Measurements from ENCODE around the gene STAC2. TPM values are rescaled to one million over a fixed set of nuclear protein-coding genes. Genes with fewer than 3 reads are reported as not detected.
A peak's percentile ranks its signal among the peaks of the same experiment; 100 is the strongest.

Gene STAC2
- total RNA-seq, 1 donor from 2014 or later = 0.62 TPM

GRCh38 chr17:39227364-39227919, 1.7 kb upstream of the STAC2 start:
- DNase-seq (ENCODE audit: extremely low spot score, unreplicated experiment) = no peak
- Mint-ChIP-seq H3K9me3 (ENCODE audit: unreplicated experiment) (no peaks in the 10 kb centered on the region), H3K4me1 (ENCODE audit: unreplicated experiment) (peaks cover 42% of the 10 kb centered on the region), H3K27me3 (ENCODE audit: unreplicated experiment) (peaks cover 18% of the 10 kb centered on the region), H3K4me3 (ENCODE audit: unreplicated experiment) (no peak overlapping the region), H3K36me3 (ENCODE audit: unreplicated experiment) (no peaks in the 10 kb centered on the region), H3K27ac (ENCODE audit: unreplicated experiment) (no peak overlapping the region)
- no peak for TF ChIP-seq CTCF (IDR thresholded peaks at IDR 0.05)

- Mint-ChIP-seq H3K36me3 (ENCODE audit: unreplicated experiment) (no peaks in the 10 kb centered on the region), H3K27me3 (ENCODE audit: unreplicated experiment) (peaks cover 10% of the 10 kb centered on the region), H3K27ac (ENCODE audit: unreplicated experiment) (no peak overlapping the region), H3K9me3 (ENCODE audit: unreplicated experiment) (no peaks in the 10 kb centered on the region), H3K4me1 (ENCODE audit: unreplicated experiment) (peaks cover 29% of the 10 kb centered on the region), H3K4me3 (ENCODE audit: unreplicated experiment) (peak overlapping the region; percentile 76)
- DNase-seq (ENCODE audit: extremely low spot score, unreplicated experiment) = no peak
- no peak for TF ChIP-seq CTCF (IDR thresholded peaks at IDR 0.05)
Measured at GRCh38 chr17:39225959-39226683, 376 bp upstream of the STAC2 start.

- no peak for TF ChIP-seq CTCF (IDR thresholded peaks at IDR 0.05)
- Mint-ChIP-seq H3K9me3 (ENCODE audit: unreplicated experiment) (no peaks in the 10 kb centered on the region), H3K36me3 (ENCODE audit: unreplicated experiment) (no peaks in the 10 kb centered on the region), H3K27me3 (ENCODE audit: unreplicated experiment) (peaks cover 10% of the 10 kb centered on the region), H3K4me3 (ENCODE audit: unreplicated experiment) (peak overlapping the region; percentile 65), H3K27ac (ENCODE audit: unreplicated experiment) (no peak overlapping the region), H3K4me1 (ENCODE audit: unreplicated experiment) (peaks cover 28% of the 10 kb centered on the region)
- DNase-seq (ENCODE audit: extremely low spot score, unreplicated experiment) = no peak
Measured at GRCh38 chr17:39224778-39225307, 902 bp downstream of the STAC2 start.

- no peak for TF ChIP-seq CTCF (IDR thresholded peaks at IDR 0.05)
- Mint-ChIP-seq H3K4me3 (ENCODE audit: unreplicated experiment) (peak overlapping the region; percentile 18), H3K36me3 (ENCODE audit: unreplicated experiment) (no peaks in the 10 kb centered on the region), H3K27me3 (ENCODE audit: unreplicated experiment) (peaks cover 13% of the 10 kb centered on the region), H3K27ac (ENCODE audit: unreplicated experiment) (no peak overlapping the region), H3K9me3 (ENCODE audit: unreplicated experiment) (no peaks in the 10 kb centered on the region), H3K4me1 (ENCODE audit: unreplicated experiment) (peaks cover 23% of the 10 kb centered on the region)
- no peak for DNase-seq (ENCODE audit: extremely low spot score, unreplicated experiment)
Measured at GRCh38 chr17:39223907-39224777, 1.6 kb downstream of the STAC2 start.

All from osteocyte (in vitro differentiated cells).